PC-3 (cell line): ENCODE results near the gene DLGAP1. TPM values are rescaled to one million over a fixed set of nuclear protein-coding genes. Genes with fewer than 3 reads are reported as not detected.

ENCODE experiments used
- ATAC-seq: fragments of 200-7000 bp; cut with Tn5 transposase; 2 replicates; pipeline ENCODE4 v1.9.1; 2020; ENCODE audit warnings: mild to moderate bottlenecking, moderate library complexity
- BruUV-seq: library from RNA; stranded (reverse); fragments of 400-500 nt; replicated peaks from 2 replicates; lab custom pipeline; 2021; lab: Mats Ljungman, UMichigan
- CTCF ChIA-PET: fragments of 300-600 bp; sonication (Branson Sonifier 250); formaldehyde crosslinking; loops from one replicate; lab custom pipeline; 2022; ENCODE audit warnings: antibody characterized with exemption; lab: Charles Lee
- POLR2A ChIA-PET: fragments of 300-600 bp; sonication (Branson Sonifier 250); formaldehyde crosslinking; loops from one replicate; lab custom pipeline; 2022; ENCODE audit warnings: antibody characterized with exemption; ENCODE audit not compliant: unreplicated experiment; lab: Charles Lee
- DNase-seq: peaks from one replicate; pipeline ENCODE4 v3.0.0-alpha.2; 2015
- H2AFZ ChIP-seq: fragments of 300-600 bp; sonication (generic); 2 replicates; pipeline ENCODE4 v1.6.0; 2016; ENCODE audit warnings: antibody characterized with exemption, low read length
- H3F3A ChIP-seq: fragments of 300-600 bp; sonication (generic); one replicate; pipeline ENCODE4 v1.6.0; 2017; ENCODE audit warnings: antibody characterized with exemption, low read length, control low read depth, mild to moderate bottlenecking; ENCODE audit not compliant: unreplicated experiment
- H3K27ac ChIP-seq: fragments of 300-600 bp; sonication (generic); 2 replicates; pipeline ENCODE4 v1.5.1; 2016; ENCODE audit warnings: mild to moderate bottlenecking, low read length
- H3K27me3 ChIP-seq: fragments of 300-600 bp; sonication (generic); 2 replicates; pipeline ENCODE4 v1.6.1; 2016; ENCODE audit warnings: low read length, mixed read lengths
- H3K36me3 ChIP-seq: fragments of 300-600 bp; sonication (generic); 2 replicates; pipeline ENCODE4 v1.6.1; 2016; ENCODE audit warnings: low read depth, mixed run types, low read length, mixed read lengths
- H3K4me1 ChIP-seq: fragments of 300-600 bp; sonication (generic); 2 replicates; pipeline ENCODE4 v1.5.1; 2016; ENCODE audit warnings: low read length; ENCODE audit not compliant: insufficient read depth
- H3K4me2 ChIP-seq: fragments of 300-600 bp; sonication (generic); 2 replicates; pipeline ENCODE4 v1.6.0; 2016; ENCODE audit warnings: low read length
- H3K4me3 ChIP-seq: fragments of 300-600 bp; sonication (generic); 2 replicates; pipeline ENCODE4 v1.5.1; 2016; ENCODE audit warnings: mild to moderate bottlenecking, low read length, mixed read lengths
- H3K79me2 ChIP-seq: fragments of 300-600 bp; sonication (generic); 2 replicates; pipeline ENCODE4 v1.6.1; 2017; ENCODE audit warnings: low read length, mixed read lengths
- H3K9ac ChIP-seq: fragments of 300-600 bp; sonication (generic); 2 replicates; pipeline ENCODE4 v1.6.0; 2016; ENCODE audit warnings: mild to moderate bottlenecking, low read length
- H3K9me2 ChIP-seq: fragments of 300-600 bp; sonication (generic); replicated peaks from 2 replicates; pipeline ENCODE4 v1.6.1; 2016; ENCODE audit warnings: mixed run types, low read length, mixed read lengths
- H3K9me3 ChIP-seq: fragments of 300-600 bp; sonication (generic); 2 replicates; pipeline ENCODE4 v1.6.1; 2016; ENCODE audit warnings: low read length, mixed read lengths
- H4K20me1 ChIP-seq: fragments of 300-600 bp; sonication (generic); 2 replicates; pipeline ENCODE4 v1.6.1; 2016; ENCODE audit warnings: low read length, mixed read lengths
- CTCF ChIP-seq: fragments of 300-600 bp; sonication (generic); conservative IDR thresholded peaks from 2 replicates; pipeline ENCODE4 v1.5.1; 2017; ENCODE audit warnings: antibody characterized with exemption, low read depth, mild to moderate bottlenecking, low read length
- EZH2 ChIP-seq: fragments of 300-600 bp; sonication (generic); IDR thresholded peaks from one replicate; pipeline ENCODE4 v1.6.1; 2017; ENCODE audit warnings: antibody characterized with exemption, mild to moderate bottlenecking, low read length; ENCODE audit not compliant: unreplicated experiment
- EZH2phosphoT487 ChIP-seq: fragments of 300-600 bp; sonication (generic); IDR thresholded peaks from 2 replicates; pipeline ENCODE4 v1.6.1; 2018; ENCODE audit warnings: mild to moderate bottlenecking, antibody characterized with exemption, low read length, borderline replicate concordance
- intact Hi-C: fragments of 100-400 bp; cut with micrococcal nuclease; formaldehyde crosslinking; loops from 2 replicates; pipeline ENCODE4 v1.9.0; 2023
- total RNA-seq: library from RNA; depleted of rRNA; stranded (reverse); fragments of >200 nt; gene quantifications from 2 replicates; pipeline ENCODE4 v1.2.3, GENCODE V29; 2014

The DLGAP1 gene
- total RNA-seq, 1 experiment from 2014 or later: not detected

- CTCF ChIA-PET: interaction anchor here (0.6 kb wide), 1 partner anchor 20 kb away, joined by 3 read pairs; no protein-coding TSS in a partner anchor
- intact Hi-C loops: loop anchor here (1.0 to 5.0 kb wide), 6 partner anchors 21 to 175 kb away; no protein-coding TSS in a partner anchor
- Histone ChIP-seq H2AFZ (no peak overlapping the region), H3K36me3 (no peaks in the 10 kb centered on the region), H3K27ac (peak overlapping the region; percentile 98), H3K79me2 (no peaks in the 10 kb centered on the region), H3K27me3 (no peaks in the 10 kb centered on the region), H3K9me3 (no peaks in the 10 kb centered on the region), H3K9ac (peak overlapping the region; percentile 93), H3F3A (peaks cover 8% of the 10 kb centered on the region), H4K20me1 (no peaks in the 10 kb centered on the region), H3K4me2 (peak overlapping the region; percentile 82), H3K9me2 (no peaks in the 10 kb centered on the region), H3K4me1 (peaks cover 50% of the 10 kb centered on the region), H3K4me3 (peak overlapping the region; percentile 53)
- TF ChIP-seq EZH2phosphoT487 (no peak), EZH2 (no peak), CTCF (no peak)
- peak; percentile 98 for DNase-seq
- no TSS peak for BruUV-seq
- peak; percentile 81 for ATAC-seq
- POLR2A ChIA-PET: interaction anchor here (0.5 to 2.2 kb wide), 14 partner anchors 13 to 176 kb away, joined by 4 to 37 read pairs (median 7); no protein-coding TSS in a partner anchor
These were observed 831.1 kb downstream of the DLGAP1 start for GRCh38 chr18:3623769-3624545.

- ChIA-PET CTCF (no interaction called here), POLR2A (no interaction called here)
- peaks cover 8% of the 10 kb centered on the region for H3F3A ChIP-seq
- no TSS peak for BruUV-seq
- H3K9me3 ChIP-seq: no peaks in the 10 kb centered on the region
- H3K4me2 ChIP-seq: no peak overlapping the region
- no peaks in the 10 kb centered on the region for H3K79me2 ChIP-seq
- ATAC-seq (no peak), DNase-seq (no peak)
- no peak overlapping the region for H2AFZ ChIP-seq
- H4K20me1 ChIP-seq: no peaks in the 10 kb centered on the region
- no peak overlapping the region for H3K4me3 ChIP-seq
- intact Hi-C loops: loop anchor here (5.0 kb wide), 1 partner anchor 47 kb away; no protein-coding TSS in a partner anchor
- H3K4me1 ChIP-seq: peaks cover 30% of the 10 kb centered on the region
- no peaks in the 10 kb centered on the region for H3K9me2 ChIP-seq
- no peak overlapping the region for H3K9ac ChIP-seq
- TF ChIP-seq EZH2 (no peak), CTCF (no peak), EZH2phosphoT487 (no peak)
- H3K36me3 ChIP-seq: no peaks in the 10 kb centered on the region
- H3K27me3 ChIP-seq: no peaks in the 10 kb centered on the region
- H3K27ac ChIP-seq: no peak overlapping the region
These were observed 834.7 kb downstream of the DLGAP1 start for GRCh38 chr18:3620146-3621119.
